Measurements from ENCODE around the gene ITFG2. TPM values are rescaled to one million over a fixed set of nuclear protein-coding genes. Genes with fewer than 3 reads are reported as not detected.
A peak's percentile ranks its signal among the peaks of the same experiment; 100 is the strongest.

The ITFG2 gene
- total and polyA plus RNA-seq, 2 of the 13 experiments (the other 11 are each of a cell fraction or from before 2014, with no cell fraction given), result 14.8 to 15.5 TPM

GRCh38 chr12:2783936-2784600 lies 28.4 kb upstream of the ITFG2 start (continued):
- peak; percentile 89 for TF ChIP-seq CTCF (CRISPR knock-in tag; IDR thresholded peaks at IDR 0.05)
- peak; percentile 46 for TF ChIP-seq ZNF687 (CRISPR knock-in tag; IDR thresholded peaks at IDR 0.05)
- TF ChIP-seq ZNF644 (CRISPR knock-in tag; IDR thresholded peaks at IDR 0.05; ENCODE audit: low read depth), result no peak
- TF ChIP-seq ZNF691 (CRISPR knock-in tag; IDR thresholded peaks at IDR 0.05; ENCODE audit: borderline replicate concordance, low read depth), result peak; percentile 99
- peak; percentile 60; the same call in 1 of the 2 replicates for TF ChIP-seq SMC3 (IDR thresholded peaks at IDR 0.05; ENCODE audit: low read length)
- peak; percentile 74; the same call in 1 of the 2 replicates for TF ChIP-seq KDM2A (CRISPR knock-in tag; IDR thresholded peaks at IDR 0.05; ENCODE audit: borderline replicate concordance, low read depth)
- TF ChIP-seq SOX6 (IDR thresholded peaks at IDR 0.05), result no peak
- peak; percentile 10; the same call in 1 of the 2 replicates for TF ChIP-seq SOX6 (CRISPR knock-in tag; IDR thresholded peaks at IDR 0.05)
- 0 out of 2 replicates have a peak, but pooled peaks have one; percentile 42 for TF ChIP-seq CHD2 (IDR thresholded peaks at IDR 0.05; ENCODE audit: low read depth, low read length)
- 0 out of 2 replicates have a peak, but pooled peaks have one; percentile 35 for TF ChIP-seq ZNF788 (CRISPR knock-in tag; IDR thresholded peaks at IDR 0.05; ENCODE audit: borderline replicate concordance)
- peak; percentile 70; the same call in 1 of the 2 replicates for TF ChIP-seq ZBTB33 (CRISPR knock-in tag; IDR thresholded peaks at IDR 0.05)
- 0 out of 2 replicates have a peak, but pooled peaks have one; percentile 36 for TF ChIP-seq PITX1 (CRISPR knock-in tag; IDR thresholded peaks at IDR 0.05)
- TF ChIP-seq GMEB1 (CRISPR knock-in tag; IDR thresholded peaks at IDR 0.05; ENCODE audit: borderline replicate concordance), result no peak
- TF ChIP-seq GABPB1 (CRISPR knock-in tag; IDR thresholded peaks at IDR 0.05), result peak; percentile 28; the same call in 1 of the 2 replicates
- TF ChIP-seq STAG1 (CRISPR knock-in tag; IDR thresholded peaks at IDR 0.05), result peak; percentile 72
- no peak for TF ChIP-seq ZNF740 (CRISPR knock-in tag; IDR thresholded peaks at IDR 0.05)
- TF ChIP-seq REPIN1 (CRISPR knock-in tag; IDR thresholded peaks at IDR 0.05; ENCODE audit: borderline replicate concordance, low read depth), result 0 out of 2 replicates have a peak, but pooled peaks have one; percentile 21
- TF ChIP-seq ZNF670 (CRISPR knock-in tag; IDR thresholded peaks at IDR 0.05; ENCODE audit: borderline replicate concordance), result 0 out of 2 replicates have a peak, but pooled peaks have one; percentile 25
